Liver (tissue), 3 donors: Measurements from ENCODE around the gene NFRKB.
"Not testable (repeated sequence)": the region's sequence is repeated elsewhere in the genome, so short reads cannot be mapped to it uniquely, and the experiment has no call there.

ENCODE experiments used
- ATF3 ChIP-seq: IDR thresholded peaks from 2 replicates; pipeline ENCODE4 v1.6.1; 2016; ENCODE audit warnings: antibody characterized with exemption
- CTCF ChIP-seq: fragments of 150-350 bp; IDR thresholded peaks from 2 replicates; pipeline ENCODE4 v1.5.1; 2017; ENCODE audit warnings: improper control_type of control experiment, low read depth, low read length; ENCODE audit not compliant: missing input control
- FOXA1 ChIP-seq: IDR thresholded peaks from 2 replicates; pipeline ENCODE4 v1.6.1; 2016; ENCODE audit warnings: antibody characterized with exemption
- GABPA ChIP-seq, 2 donors: IDR thresholded peaks in 1 of 2; conservative IDR thresholded peaks in 1 of 2; 2 replicates each; pipeline ENCODE4 v1.6.1; 2016; ENCODE audit warnings: antibody characterized with exemption in 2 of 2, mild to moderate bottlenecking in 1 of 2, moderate library complexity in 1 of 2
- HNF4A ChIP-seq, 2 donors: conservative IDR thresholded peaks; 2 replicates each; pipeline ENCODE4 v1.6.1; 2016; ENCODE audit warnings: antibody characterized with exemption in 2 of 2, mild to moderate bottlenecking in 2 of 2
- MAX ChIP-seq: IDR thresholded peaks from 2 replicates; pipeline ENCODE4 v1.6.1; 2016; ENCODE audit warnings: antibody characterized with exemption
- RAD21 ChIP-seq, 2 donors: IDR thresholded peaks; 2 replicates each; pipeline ENCODE4 v1.6.1; 2016; ENCODE audit warnings: antibody characterized with exemption in 2 of 2, mild to moderate bottlenecking in 2 of 2
- REST ChIP-seq: IDR thresholded peaks from 2 replicates; pipeline ENCODE4 v1.6.1; 2016; ENCODE audit warnings: antibody characterized with exemption, mild to moderate bottlenecking
- TAF1 ChIP-seq: conservative IDR thresholded peaks from 2 replicates; pipeline ENCODE4 v1.6.1; 2016; ENCODE audit warnings: antibody characterized with exemption, mild to moderate bottlenecking
- YY1 ChIP-seq: IDR thresholded peaks from 2 replicates; pipeline ENCODE4 v1.6.1; 2016; ENCODE audit warnings: antibody characterized with exemption, mild to moderate bottlenecking
- ZBTB33 ChIP-seq: IDR thresholded peaks from 2 replicates; pipeline ENCODE4 v1.6.1; 2016; ENCODE audit warnings: antibody characterized with exemption
- donor health status: healthy.
- donor health status: healthy.

- not testable (repeated sequence) for TF ChIP-seq CTCF; MAX; GABPA (IDR thresholded peaks at IDR 0.05 in 1 of 2, conservative IDR thresholded peaks at IDR 0.05 in 1 of 2); TAF1; ZBTB33; HNF4A (conservative IDR thresholded peaks at IDR 0.05); ATF3; FOXA1; REST; YY1; RAD21 (IDR thresholded peaks at IDR 0.05)
Measured at GRCh38 chr11:129868626-129869025, 26.8 kb downstream of the NFRKB start.
